ENCODE measurements around the gene PRM3.

Gene PRM3

DNA sequence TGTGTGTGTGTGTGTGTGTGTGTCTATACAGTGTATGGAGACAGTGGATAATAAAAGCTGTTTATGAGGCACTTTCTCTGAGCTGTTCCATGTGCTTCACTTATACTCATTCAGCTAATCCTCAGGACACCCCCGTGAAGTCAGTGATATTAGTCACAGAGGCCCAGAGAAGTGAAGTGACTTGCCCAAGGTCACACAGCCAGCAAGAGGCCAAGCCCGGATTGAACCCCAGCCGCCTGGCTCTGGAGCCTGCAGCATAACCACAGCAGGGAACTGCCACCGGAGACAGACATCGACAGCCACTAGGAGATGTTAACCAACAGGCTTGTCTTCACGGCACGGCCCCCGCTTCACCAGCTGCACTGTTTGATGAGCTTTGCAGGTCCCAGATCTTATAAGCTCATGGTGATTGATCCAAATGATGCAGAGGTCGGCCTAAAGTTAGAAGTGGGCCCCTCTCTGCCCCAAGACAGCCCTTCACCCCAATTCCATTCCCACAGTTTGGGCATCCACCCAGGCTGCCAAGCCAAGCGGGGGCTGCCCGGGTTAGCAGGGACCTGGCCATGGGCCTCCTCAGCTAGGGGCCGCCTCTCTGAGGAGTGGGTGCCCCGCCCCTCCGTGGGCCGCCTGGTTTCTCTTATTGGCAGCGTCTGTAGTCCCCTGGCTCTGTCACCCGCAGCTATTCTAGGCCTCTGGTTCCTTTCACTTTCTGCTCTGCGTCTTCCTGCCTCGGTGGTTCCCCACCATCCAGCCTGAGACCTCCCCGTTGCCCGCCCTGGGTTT lies 48.3 kb downstream of the PRM3 start:
- no peak for DNase-seq (ENCODE audit: low spot score)

DNA sequence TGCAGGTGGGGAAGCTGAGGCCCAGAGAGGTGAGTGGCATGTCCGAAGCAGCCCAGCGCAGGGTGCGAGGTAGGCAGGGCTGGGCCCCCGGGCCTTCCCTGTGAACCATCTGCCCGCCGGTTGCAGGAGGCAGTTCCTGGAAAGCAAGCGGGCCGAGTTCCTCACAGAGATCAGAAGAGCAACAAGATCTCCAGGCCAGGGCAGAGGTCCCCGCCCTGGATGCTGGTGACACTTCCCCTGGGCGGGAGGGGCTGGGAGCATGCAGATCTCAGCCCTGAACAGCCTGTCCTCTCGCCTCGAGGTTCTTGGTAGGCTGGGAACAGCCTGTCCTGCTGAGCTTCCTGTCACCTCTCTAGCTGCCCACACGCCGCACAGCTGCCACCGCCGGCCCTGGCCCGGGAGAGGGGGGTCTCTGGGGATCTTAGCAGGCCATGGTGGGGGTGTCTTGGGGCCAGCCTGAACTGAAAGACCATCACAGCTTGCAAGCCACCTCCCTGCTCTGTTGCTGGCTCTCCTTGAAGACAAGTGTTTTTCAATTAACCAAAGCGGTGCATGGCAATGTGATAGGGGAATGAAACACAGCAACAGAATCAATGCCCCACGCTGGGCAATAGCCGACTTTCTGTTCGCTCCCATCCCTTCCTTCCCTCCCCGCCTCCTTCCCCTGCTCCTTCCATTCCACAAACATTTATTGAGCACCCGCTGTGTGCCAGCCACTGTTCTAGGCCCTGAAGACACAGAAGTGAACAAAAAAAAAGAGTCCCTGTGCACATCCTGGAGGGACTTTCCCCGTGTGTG lies 49.1 kb downstream of the PRM3 start:
- no peak for DNase-seq (ENCODE audit: low spot score)

All from hepatic stellate cell (primary cell).